C4-2B (cell line): Measurements from ENCODE around the gene HOXB13.

Source experiments
- CTCF ChIP-seq: fragments of 450-650 bp; conservative IDR thresholded peaks from 2 replicates; pipeline ENCODE4 v1.5.1; 2017; ENCODE audit warnings: mild to moderate bottlenecking
- ZFX ChIP-seq: fragments of 450-650 bp; IDR thresholded peaks from 2 replicates; pipeline ENCODE4 v1.6.1; 2017

GRCh38 chr17:48752399-48753288 is 24.1 kb upstream of the HOXB13 start:
- no peak for TF ChIP-seq ZFX
- TF ChIP-seq CTCF, result no peak
